Spleen (tissue), 11 donors: Measurements from ENCODE around the gene KDM1B. TPM values are rescaled to one million over a fixed set of nuclear protein-coding genes. Genes with fewer than 3 reads are reported as not detected.

Experiments used
- DNase-seq: peaks from one replicate; pipeline ENCODE4 v3.0.0-alpha.2; 2020
- H3K27ac ChIP-seq, 8 donors: fragments of 200-600 bp; sonication (generic) in 7 of 8; 1 replicate in 4 of 8; 2 replicates in 4 of 8; pipeline versions ENCODE4 v1.5.0 to v1.8.0; 2016 to 2021; ENCODE audit warnings: inconsistent platforms in 4 of 8, mild to moderate bottlenecking in 4 of 8, moderate library complexity in 1 of 8
- H3K27me3 ChIP-seq, 7 donors: fragments of 200-600 bp; sonication (generic) in 6 of 7; replicated peaks in 1 of 7; 1 replicate in 4 of 7; 2 replicates in 3 of 7; pipeline versions ENCODE4 v1.5.0 to v1.8.0; 2016 to 2021; ENCODE audit warnings: inconsistent platforms in 3 of 7, mild to moderate bottlenecking in 1 of 7
- H3K36me3 ChIP-seq, 6 donors: fragments of 200-600 bp; sonication (generic) in 5 of 6; 1 replicate in 4 of 6; 2 replicates in 2 of 6; pipeline versions ENCODE4 v1.5.0 to v1.8.0; 2016 to 2021; ENCODE audit warnings: inconsistent platforms in 2 of 6
- H3K4me1 ChIP-seq, 6 donors: fragments of 200-600 bp; sonication (generic) in 5 of 6; 1 replicate in 3 of 6; 2 replicates in 3 of 6; pipeline versions ENCODE4 v1.5.0 to v1.8.0; 2016 to 2021; ENCODE audit warnings: inconsistent platforms in 3 of 6
- H3K4me3 ChIP-seq, 8 donors: fragments of 200-600 bp; sonication (generic) in 7 of 8; 1 replicate in 4 of 8; 2 replicates in 4 of 8; pipeline versions ENCODE4 v1.5.0 to v1.8.0; 2016 to 2021; ENCODE audit warnings: inconsistent platforms in 4 of 8, mild to moderate bottlenecking in 4 of 8, moderate library complexity in 2 of 8
- H3K9me3 ChIP-seq, 8 donors: fragments of 200-600 bp; sonication (generic) in 7 of 8; 1 replicate in 4 of 8; 2 replicates in 4 of 8; pipeline versions ENCODE4 v1.5.0 to v1.8.0; 2016 to 2021; ENCODE audit warnings: inconsistent platforms in 4 of 8
- POLR2A ChIP-seq, 3 donors: fragments of 450-650 bp; IDR thresholded peaks; one replicate each; pipeline ENCODE4 v1.5.1; 2017; ENCODE audit warnings: antibody characterized with exemption in 3 of 3, mild to moderate bottlenecking in 1 of 3
- POLR2AphosphoS5 ChIP-seq, 3 donors: sonication (generic); formaldehyde crosslinking; IDR thresholded peaks; one replicate each; pipeline ENCODE4 v1.5.1; 2017; ENCODE audit warnings: antibody characterized with exemption in 3 of 3
- WGBS, 5 donors: extraction: QIAGEN DNeasy Blood & Tissue Kit in 3 of 5; methylation state at CpG; one replicate each; pipeline versions ENCODE4 v1.1.5 to v1.1.7; 2013 to 2018; 5-methylcytosine and 5-hydroxymethylcytosine counted together
- intact Hi-C: fragments of 100-400 bp; cut with DNase I; formaldehyde crosslinking; loops from one replicate; pipeline ENCODE4 v1.15.0; 2023; ENCODE audit warnings: low total_unique reads
- polyA plus RNA-seq, 3 donors: library from polyadenylated mRNA; stranded (reverse); fragments of 200-250 nt; gene quantifications; one replicate each; pipeline ENCODE4 v1.2.1, GENCODE V29; 2013
- total RNA-seq, 7 donors: library from RNA; depleted of rRNA in 3 of 7; stranded (reverse); fragments of >200 nt in 3 of 7; fragmentation: NEBNext Ultra II Directional in 4 of 7; extraction: Animal tissue kit (Norgen Biotek cat#: 25700) in 4 of 7; gene quantifications; one replicate each; pipeline versions ENCODE4 v1.1.0 to v1.2.1, GENCODE V29; 2016 to 2021
- TF ChIP-seq, protein P1 (sequence below), 11 experiments: fragments of 200-600 bp in 7 of 11; fragments of 450-650 bp in 4 of 11; sonication (generic) in 4 of 11; IDR thresholded peaks in 8 of 11; conservative IDR thresholded peaks in 3 of 11; 1 replicate in 7 of 11; 2 replicates in 4 of 11; pipeline versions ENCODE4 v1.4.0 to v1.8.0; 2016 to 2021; ENCODE audit warnings: antibody characterized with exemption in 11 of 11, inconsistent platforms in 4 of 11, mild to moderate bottlenecking in 1 of 11
- donor health status: healthy with polysubstance abuse.
- donor health status: DM: no; HTN: no; CAD: no; lungs with moderate emphysema.
- donor health status: DM: no; HTN: no; CAD: no.
- donor health status: Bipolar disorder and iron deficiency.
- donor health status: healthy.
- donor health status: DM: no; HTN: no; CAD: no.
- donor health status: DM: yes; HTN: yes; CAD: no.

KDM1B gene
- total and polyA plus RNA-seq, 10 donors = 3.6 to 27.0 (median 19.7) TPM

DNA sequence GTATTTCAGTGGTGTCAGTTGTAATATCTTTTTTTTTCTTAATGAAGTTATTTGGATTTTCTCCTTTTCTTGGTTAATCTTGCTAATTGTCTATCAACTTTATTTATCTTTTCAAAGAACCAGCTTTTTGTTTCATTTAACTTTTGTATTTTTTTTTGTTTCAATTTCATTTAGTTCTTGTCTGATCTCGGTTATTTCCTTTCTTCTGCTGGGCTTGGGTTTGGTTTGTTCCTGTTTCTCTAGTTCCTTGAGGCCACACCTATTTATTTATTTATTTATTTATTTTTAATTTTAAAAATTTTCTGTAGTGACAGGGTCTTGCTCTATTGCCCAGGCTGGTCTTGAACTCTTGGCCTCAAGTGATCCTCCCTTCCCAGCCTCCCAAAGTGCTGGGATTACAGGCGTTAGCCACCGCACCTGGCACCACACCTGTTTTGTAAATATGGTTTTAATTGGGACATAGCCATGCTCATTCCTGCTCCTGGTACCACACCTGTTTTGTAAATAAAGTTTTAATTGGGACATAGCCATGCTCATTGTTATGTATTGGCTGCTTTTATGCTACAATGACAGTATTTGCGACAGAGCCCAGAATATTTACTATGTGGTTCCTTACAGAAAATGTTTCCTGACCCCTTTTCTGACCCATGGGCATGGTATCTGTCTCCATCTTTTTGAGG, 22.2 kb downstream of the KDM1B start:
- intact Hi-C loops = no loop called here
- H3K4me1 ChIP-seq = peaks cover 0 to 41% (median 2%) of the 10 kb centered on the region in 6 donors
- no peaks in the 10 kb centered on the region for H3K27me3 ChIP-seq
- H3K27ac ChIP-seq = peak overlapping the region in 3 of 8 donors; percentile 2 to 58 (median 33)
- TF ChIP-seq, protein P1, sequence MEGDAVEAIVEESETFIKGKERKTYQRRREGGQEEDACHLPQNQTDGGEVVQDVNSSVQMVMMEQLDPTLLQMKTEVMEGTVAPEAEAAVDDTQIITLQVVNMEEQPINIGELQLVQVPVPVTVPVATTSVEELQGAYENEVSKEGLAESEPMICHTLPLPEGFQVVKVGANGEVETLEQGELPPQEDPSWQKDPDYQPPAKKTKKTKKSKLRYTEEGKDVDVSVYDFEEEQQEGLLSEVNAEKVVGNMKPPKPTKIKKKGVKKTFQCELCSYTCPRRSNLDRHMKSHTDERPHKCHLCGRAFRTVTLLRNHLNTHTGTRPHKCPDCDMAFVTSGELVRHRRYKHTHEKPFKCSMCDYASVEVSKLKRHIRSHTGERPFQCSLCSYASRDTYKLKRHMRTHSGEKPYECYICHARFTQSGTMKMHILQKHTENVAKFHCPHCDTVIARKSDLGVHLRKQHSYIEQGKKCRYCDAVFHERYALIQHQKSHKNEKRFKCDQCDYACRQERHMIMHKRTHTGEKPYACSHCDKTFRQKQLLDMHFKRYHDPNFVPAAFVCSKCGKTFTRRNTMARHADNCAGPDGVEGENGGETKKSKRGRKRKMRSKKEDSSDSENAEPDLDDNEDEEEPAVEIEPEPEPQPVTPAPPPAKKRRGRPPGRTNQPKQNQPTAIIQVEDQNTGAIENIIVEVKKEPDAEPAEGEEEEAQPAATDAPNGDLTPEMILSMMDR (IDR thresholded peaks at IDR 0.05 in 8 of 11, conservative IDR thresholded peaks at IDR 0.05 in 3 of 11) = no peak
- TF ChIP-seq POLR2AphosphoS5 (IDR thresholded peaks at IDR 0.05) (no peak), POLR2A (IDR thresholded peaks at IDR 0.05) (no peak)
- WGBS, 5 donors = 81 to 86% (median 84%) methylated on average over 4 of the region's 4 CpGs
- peaks cover 0 to 68% (median 12%) of the 10 kb centered on the region in 6 donors for H3K36me3 ChIP-seq
- H3K4me3 ChIP-seq = no peak overlapping the region
- H3K9me3 ChIP-seq = no peaks in the 10 kb centered on the region
- no peak for DNase-seq

DNA sequence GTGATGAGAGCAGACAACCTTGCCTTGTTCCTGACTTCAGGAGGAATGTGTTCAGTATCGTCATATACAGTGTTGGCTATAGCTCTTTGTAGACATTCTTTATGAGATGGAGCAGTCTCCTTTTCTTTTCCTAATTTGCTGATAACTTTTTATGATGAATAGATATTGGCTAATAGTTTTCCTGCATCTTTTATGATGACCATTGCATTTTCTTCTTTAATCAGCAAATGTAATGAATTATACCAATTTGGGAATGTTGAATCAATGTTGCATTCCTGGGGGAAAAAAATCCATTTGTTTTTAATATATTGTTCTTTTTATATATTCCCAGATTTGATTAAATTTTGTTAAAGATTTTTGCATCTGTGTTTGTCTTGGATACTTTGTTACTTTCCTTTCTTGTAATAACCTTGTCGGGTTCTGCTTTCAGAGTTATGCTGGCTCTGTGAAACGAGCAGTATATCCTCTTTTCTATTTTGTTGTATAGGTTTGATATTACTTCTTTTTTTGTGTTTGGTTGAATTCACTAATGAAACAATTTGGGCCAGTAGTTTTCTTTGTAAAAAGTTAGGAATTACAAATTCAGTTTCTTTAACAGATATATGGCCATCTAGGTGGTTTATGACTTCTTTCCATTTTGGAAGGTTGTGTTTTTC, 23.9 kb downstream of the KDM1B start:
- TF ChIP-seq POLR2A (IDR thresholded peaks at IDR 0.05) (no peak), POLR2AphosphoS5 (IDR thresholded peaks at IDR 0.05) (no peak)
- TF ChIP-seq, protein P1 (IDR thresholded peaks at IDR 0.05 in 8 of 11, conservative IDR thresholded peaks at IDR 0.05 in 3 of 11) = no peak
- 68 to 80% (median 74%) methylated on average over 3 of the region's 3 CpGs for WGBS, 5 donors
- H3K4me1 ChIP-seq = peaks cover 0 to 41% (median 2%) of the 10 kb centered on the region in 6 donors
- H3K27me3 ChIP-seq = no peaks in the 10 kb centered on the region
- H3K27ac ChIP-seq = peak overlapping the region in 3 of 8 donors; percentile 40 to 60 (median 58)
- H3K9me3 ChIP-seq = no peaks in the 10 kb centered on the region
- DNase-seq = no peak
- intact Hi-C loops = no loop called here
- no peak overlapping the region for H3K4me3 ChIP-seq
- H3K36me3 ChIP-seq = peaks cover 0 to 67% (median 5%) of the 10 kb centered on the region in 6 donors

DNA sequence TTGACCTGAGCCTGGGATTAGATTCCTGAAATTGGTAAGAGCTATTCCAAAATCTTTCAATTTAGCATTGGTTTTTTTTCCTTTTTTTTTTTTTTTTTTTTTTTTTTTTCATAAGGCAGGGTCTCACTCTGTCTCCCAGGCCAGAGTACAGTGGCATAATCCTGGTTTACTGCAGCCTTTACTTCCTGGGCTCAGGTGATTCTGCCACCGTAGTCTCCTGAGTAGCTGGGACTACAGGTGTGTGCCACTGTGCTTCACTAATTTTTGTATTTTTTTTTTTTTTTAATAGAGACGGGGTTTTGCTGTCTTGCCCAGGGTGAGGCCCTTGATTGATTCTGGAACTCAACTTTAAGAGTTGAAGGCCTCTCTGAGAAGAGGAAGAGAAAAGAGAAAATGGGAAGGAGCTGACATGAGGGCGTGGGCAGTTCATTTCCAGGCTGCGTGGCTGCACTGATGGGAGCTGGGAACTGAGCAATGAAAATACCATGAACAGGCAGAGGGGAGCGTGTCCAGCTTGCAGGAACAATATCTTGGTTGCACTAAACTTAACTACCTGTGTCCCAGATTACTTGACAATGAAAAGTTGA, 24.6 kb downstream of the KDM1B start:
- peaks cover 0 to 41% (median 2%) of the 10 kb centered on the region in 6 donors for H3K4me1 ChIP-seq
- no peaks in the 10 kb centered on the region for H3K9me3 ChIP-seq
- intact Hi-C loops = no loop called here
- peak overlapping the region in 4 of 8 donors; percentile 33 to 60 (median 49) for H3K27ac ChIP-seq
- DNase-seq = no peak
- no peak overlapping the region for H3K4me3 ChIP-seq
- 38 to 57% (median 49%) methylated on average over 5 of the region's 5 CpGs for WGBS, 5 donors
- peaks cover 0 to 67% (median under 1%) of the 10 kb centered on the region in 6 donors for H3K36me3 ChIP-seq
- H3K27me3 ChIP-seq = no peaks in the 10 kb centered on the region
- TF ChIP-seq, protein P1 (IDR thresholded peaks at IDR 0.05 in 8 of 11, conservative IDR thresholded peaks at IDR 0.05 in 3 of 11) = no peak
- no peak for TF ChIP-seq POLR2A (IDR thresholded peaks at IDR 0.05)
- no peak for TF ChIP-seq POLR2AphosphoS5 (IDR thresholded peaks at IDR 0.05)

DNA sequence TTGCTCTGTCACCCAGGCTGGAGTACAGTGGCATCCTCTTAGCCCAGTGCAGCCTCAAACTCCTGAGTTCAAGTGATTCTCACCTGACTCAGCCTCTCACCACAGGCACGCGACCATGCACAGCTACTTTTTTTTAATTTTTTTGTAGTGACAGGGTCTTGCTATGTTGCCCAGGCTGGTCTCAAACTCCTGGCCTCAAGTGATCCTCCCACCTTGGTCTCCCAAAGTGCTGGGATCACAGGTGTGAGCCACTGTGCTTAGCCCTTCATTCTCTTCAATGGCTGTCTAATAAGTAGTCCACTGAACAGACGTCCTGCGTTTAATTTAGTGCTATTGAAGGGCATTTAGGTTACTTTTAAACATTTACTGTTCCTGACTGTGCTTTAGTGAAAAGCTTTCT, 27.3 kb downstream of the KDM1B start:
- Histone ChIP-seq H3K9me3 (no peaks in the 10 kb centered on the region), H3K27ac (no peak overlapping the region), H3K4me1 (peaks cover 0 to 49% (median 11%) of the 10 kb centered on the region in 6 donors), H3K4me3 (no peak overlapping the region), H3K27me3 (no peaks in the 10 kb centered on the region), H3K36me3 (peaks cover 0 to 79% (median under 1%) of the 10 kb centered on the region in 6 donors)
- intact Hi-C loops = no loop called here
- TF ChIP-seq, protein P1 (IDR thresholded peaks at IDR 0.05 in 8 of 11, conservative IDR thresholded peaks at IDR 0.05 in 3 of 11) = no peak
- no peak for DNase-seq
- 75 to 95% (median 91%) methylated on average over 4 of the region's 4 CpGs for WGBS, 5 donors
